Posterior vena cava (tissue), 2 donors: Measurements from ENCODE around the gene SMIM34. TPM values are rescaled to one million over a fixed set of nuclear protein-coding genes. Genes with fewer than 3 reads are reported as not detected.
"Not testable (repeated sequence)": the region's sequence is repeated elsewhere in the genome, so short reads cannot be mapped to it uniquely, and the experiment has no call there.

ENCODE experiments used
- DNase-seq: peaks from one replicate; pipeline ENCODE4 v3.0.0-alpha.2; 2020; ENCODE audit warnings: low spot score
- intact Hi-C, 2 donors: fragments of 100-400 bp; cut with DNase I; formaldehyde crosslinking; loops; one replicate each; pipeline versions ENCODE4 v1.14.1 to v1.14.2; 2022 to 2023
- total RNA-seq, 2 donors: library from RNA; stranded (reverse); fragmentation: NEBNext Ultra II Directional; extraction: Animal tissue kit (Norgen Biotek cat#: 25700); gene quantifications; one replicate each; pipeline ENCODE4 v1.2.1, GENCODE V29; 2021
- donor health status: DM: yes; HTN: yes; CAD: no.
- donor health status: DM: yes; HTN: yes; CAD: no.

Gene SMIM34
- total RNA-seq, 2 donors from 2014 or later: not detected

DNA sequence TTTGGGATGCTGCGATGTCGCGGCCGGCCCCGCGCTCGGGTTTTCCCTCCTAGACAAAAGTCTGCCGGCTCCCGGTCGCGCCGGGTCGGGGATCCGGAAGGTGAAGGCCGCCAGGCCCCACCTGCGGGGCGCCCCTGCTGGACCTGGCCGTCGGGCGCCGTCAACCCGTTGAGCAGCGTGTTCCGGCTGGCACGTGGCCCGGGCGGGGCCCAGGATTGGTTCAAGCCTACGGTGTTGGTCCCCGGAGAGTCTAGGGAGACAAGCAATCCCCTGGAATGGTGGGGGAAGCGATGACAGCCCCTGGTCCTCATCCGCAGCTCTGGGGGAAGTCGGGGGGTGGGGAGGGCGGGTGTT, 48.2 kb downstream of the SMIM34 start:
- DNase-seq, intact Hi-C loops: not testable (repeated sequence)

DNA sequence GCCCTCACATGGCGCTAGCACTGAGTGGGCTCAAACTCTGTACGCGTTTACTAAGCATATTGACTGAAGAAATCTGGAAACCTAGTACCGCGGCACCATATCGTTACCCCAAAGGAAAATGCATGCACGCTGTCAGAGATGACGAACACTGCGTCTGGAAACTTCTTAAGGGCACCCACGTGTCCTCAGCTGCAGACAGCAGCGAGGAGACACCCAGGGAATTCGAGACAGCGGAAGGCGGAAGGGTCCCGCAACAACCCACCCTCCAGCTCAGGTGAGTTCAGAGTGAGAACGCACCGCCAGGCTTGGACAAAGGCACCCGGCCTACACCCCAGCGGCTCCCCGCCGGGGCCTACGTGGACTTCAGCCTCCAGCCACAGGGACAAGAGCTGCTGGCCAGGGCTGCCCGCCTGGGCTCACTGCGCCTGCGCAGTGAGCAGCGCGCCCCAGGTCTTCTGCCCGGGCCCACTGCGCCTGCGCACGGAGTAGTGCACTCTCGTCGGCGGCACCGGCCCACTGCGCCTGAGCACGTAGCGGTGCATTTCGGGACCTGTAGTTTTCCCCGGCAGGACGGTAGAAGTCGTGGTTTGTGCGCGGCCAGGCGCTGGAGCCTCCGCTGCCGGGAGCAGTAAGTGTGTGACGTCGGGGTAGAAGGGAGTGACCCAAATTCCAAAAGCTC, 48.7 kb downstream of the SMIM34 start, which contains the start of gene SMIM11:
Gene SMIM11, plus strand, starts transcription at position 568 of the 679 bp plus-strand sequence. CDS start 3,998 bp downstream, outside the sequence.
- intact Hi-C loops, DNase-seq: not testable (repeated sequence)

DNA sequence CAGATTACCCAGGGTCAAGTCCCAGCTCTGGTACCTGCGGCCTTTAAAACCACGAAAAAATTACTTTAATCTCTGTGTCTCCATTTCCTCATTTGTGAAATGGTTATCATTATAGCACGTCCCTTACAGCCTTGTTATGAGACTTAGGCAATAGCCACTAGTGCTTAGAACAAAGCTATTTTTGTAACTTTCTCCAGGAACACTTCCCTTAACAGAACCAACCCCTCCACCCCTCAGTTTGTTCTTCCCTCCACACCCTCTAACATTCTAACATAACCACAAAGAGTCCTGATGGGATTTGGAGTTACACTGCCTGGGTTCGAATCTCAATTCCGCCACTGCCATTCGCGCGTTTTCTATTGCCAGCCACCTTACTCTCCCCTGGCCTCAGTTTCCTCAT, 49.3 kb downstream of the SMIM34 start:
- DNase-seq, intact Hi-C loops: not testable (repeated sequence)

DNA sequence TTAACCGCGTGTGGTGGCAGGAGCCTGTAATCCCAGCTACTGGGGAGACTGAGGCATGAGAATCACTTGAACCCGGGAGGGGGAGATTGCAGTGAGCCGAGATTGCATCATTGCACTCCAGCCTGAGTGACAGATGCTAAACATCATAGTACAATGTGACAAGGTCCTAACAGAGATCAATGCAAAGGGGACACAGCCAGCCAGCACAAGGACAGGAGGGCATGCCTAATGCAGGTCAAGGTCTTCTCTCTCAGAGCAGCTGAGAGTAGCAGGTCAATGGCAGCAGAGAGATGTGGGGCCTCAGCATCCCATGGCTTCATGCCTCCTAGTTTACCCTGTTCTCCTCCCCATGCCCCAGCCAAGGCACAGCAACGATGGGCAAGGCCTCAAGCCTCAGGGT, 51.4 kb downstream of the SMIM34 start:
- intact Hi-C loops: no loop called here
- DNase-seq: peak; percentile 40

GRCh38 chr21:34369741-34370140, 54.0 kb downstream of the SMIM34 start:
- no peak for DNase-seq
- intact Hi-C loops: no loop called here

Other genes starting within 250 kb of the SMIM34 start
- gene KCNE2, start 59.9 kb downstream of the SMIM34 start, total RNA-seq: not detected
- 1 to 10 TPM; 6.3 to 9.6 TPM for gene SMIM11, start 48.4 kb downstream of the SMIM34 start, total RNA-seq
- 1 to 10 TPM; 3.9 to 4.5 TPM for gene KCNE1, start 88.3 kb upstream of the SMIM34 start, total RNA-seq
- 100 to 1,000 TPM in 1 of 2 donors, 10 to 100 TPM in 1; 59.6 to 180 TPM for gene RCAN1, start 191.2 kb upstream of the SMIM34 start, total RNA-seq
- 1 to 10 TPM; 3.0 to 5.0 TPM for gene CLIC6, start 245.0 kb upstream of the SMIM34 start, total RNA-seq